Heart right ventricle (tissue), 16 donors: Measurements from ENCODE around the gene AIG1. TPM values are rescaled to one million over a fixed set of nuclear protein-coding genes. Genes with fewer than 3 reads are reported as not detected.

Experiments used
- ATAC-seq, 8 donors: fragments of 200-7000 bp; cut with Tn5 transposase; one replicate each; pipeline ENCODE4 v1.9.1; 2020; ENCODE audit warnings: mild to moderate bottlenecking in 8 of 8, moderate library complexity in 8 of 8, moderate number of reproducible peaks in 1 of 8
- DNase-seq, 2 donors: peaks; one replicate each; pipeline ENCODE4 v3.0.0-alpha.2; 2020
- H3K27ac ChIP-seq, 10 donors: fragments of 200-600 bp; sonication (generic) in 2 of 10; one replicate each; pipeline versions ENCODE4 v1.5.0 to v1.8.0; 2020 to 2022; ENCODE audit warnings: mild to moderate bottlenecking in 3 of 10
- H3K27me3 ChIP-seq, 7 donors: fragments of 200-600 bp; one replicate each; pipeline ENCODE4 v1.8.0; 2021 to 2022; ENCODE audit warnings: mild to moderate bottlenecking in 2 of 7
- H3K36me3 ChIP-seq, 9 donors: fragments of 200-600 bp; sonication (generic) in 1 of 9; one replicate each; pipeline versions ENCODE4 v1.5.0 to v1.8.0; 2020 to 2022; ENCODE audit warnings: mild to moderate bottlenecking in 2 of 9
- H3K4me1 ChIP-seq, 9 donors: fragments of 200-600 bp; sonication (generic) in 1 of 9; one replicate each; pipeline versions ENCODE4 v1.5.0 to v1.8.0; 2020 to 2022; ENCODE audit warnings: mild to moderate bottlenecking in 4 of 9
- H3K4me3 ChIP-seq, 10 donors: fragments of 200-600 bp; sonication (generic) in 2 of 10; one replicate each; pipeline versions ENCODE4 v1.5.0 to v1.8.0; 2020 to 2022; ENCODE audit warnings: mild to moderate bottlenecking in 7 of 10, moderate library complexity in 2 of 10
- H3K9me3 ChIP-seq, 11 donors: fragments of 200-600 bp in 10 of 11; sonication (generic) in 2 of 11; one replicate each; pipeline versions ENCODE4 v1.5.0 to v1.8.0; 2013 to 2022; ENCODE audit warnings: mild to moderate bottlenecking in 2 of 11, control low read depth in 1 of 11, moderate library complexity in 1 of 11
- CTCF ChIP-seq, 9 donors: fragments of 200-600 bp; sonication (generic) in 2 of 9; IDR thresholded peaks; one replicate each; pipeline versions ENCODE4 v1.5.0 to v1.8.0; 2021 to 2022; ENCODE audit warnings: antibody characterized with exemption in 9 of 9, mild to moderate bottlenecking in 5 of 9, moderate library complexity in 1 of 9
- WGBS, 2 donors: extraction: QIAGEN DNeasy Blood & Tissue Kit; methylation state at CpG; one replicate each; pipeline ENCODE4 v1.1.7; 2013; ENCODE audit warnings: inconsistent platforms in 1 of 2; 5-methylcytosine and 5-hydroxymethylcytosine counted together
- intact Hi-C, 10 donors: fragments of 100-400 bp; cut with DNase I; formaldehyde crosslinking; loops; one replicate each; pipeline versions ENCODE4 v1.11.1 to v1.14.2; 2022
- polyA plus RNA-seq, 2 donors: library from polyadenylated mRNA; stranded (reverse); fragments of 200-250 nt; gene quantifications; one replicate each; pipeline ENCODE4 v1.2.3, GENCODE V29; 2013
- total RNA-seq, 10 donors: library from RNA; stranded (reverse); fragmentation: NEBNext Ultra II Directional in 3 of 10; extraction: Animal tissue kit (Norgen Biotek cat#: 25700) in 3 of 10; gene quantifications; one replicate each; pipeline versions ENCODE4 v1.2.1 to v1.2.4, GENCODE V29; 2021 to 2023
- donor health status: Arrhythmogenic right ventricular cardiomyopathy.
- donor health status: ischemic (EF 13 %, LVEDD 7.1; RV severe dilation, severe dysfunction).
- donor health status: healthy with polysubstance abuse.
- donor health status: DM: no; HTN: yes; CAD: no.
- donor health status: DM: no; HTN: no; CAD: no.
- donor health status: ischemic (EF 25% LVEDD 6.9; RV normal size, moderate dysfunction).
- donor health status: ischemic (EF 25% LVEDD 5.7; RV mildly dilated, moderate dysfunction).
- donor health status: healthy.
- donor health status: DM: yes; HTN: yes; CAD: no.
- donor health status: Ischemic cardiomyopathy.
- donor health status: ischemic (EF 35%, LVEDD 5.7; RV mildly dilated, moderate dysfunction).
- donor health status: nonischemic (EF 11% LVEDD 7.7; RV severe dilation, severe dysfunction).
- donor health status: DM: yes; HTN: yes; CAD: no.
- donor health status: PGD.
- donor health status: ischemic (EF 29% LVEDD 5.4; RV normal size, mild dysfunction).
- donor health status: nonischemic (EF 23%, LVEDD 6.1; RV moderate dilation, normal function).

The AIG1 gene
- total and polyA plus RNA-seq, 12 donors: 17.4 to 83.2 (median 66.2) TPM

GRCh38 chr6:143264986-143265764, 204.5 kb downstream of the AIG1 start:
- 64 to 70% methylated on average over 4 of the region's 4 CpGs for WGBS, 2 donors
- H3K9me3 ChIP-seq: no peaks in the 10 kb centered on the region
- peaks cover 0 to 20% (median 0%) of the 10 kb centered on the region in 9 donors for H3K4me1 ChIP-seq
- no peak overlapping the region for H3K27ac ChIP-seq
- H3K4me3 ChIP-seq: no peak overlapping the region
- DNase-seq (no peak), ATAC-seq (no peak)
- TF ChIP-seq CTCF (IDR thresholded peaks at IDR 0.05): no peak
- H3K27me3 ChIP-seq: no peaks in the 10 kb centered on the region
- H3K36me3 ChIP-seq: no peaks in the 10 kb centered on the region
- intact Hi-C loops: no loop called here

- Histone ChIP-seq H3K36me3 (no peaks in the 10 kb centered on the region), H3K27ac (no peak overlapping the region), H3K4me3 (no peak overlapping the region), H3K4me1 (peaks cover 0 to 32% (median 11%) of the 10 kb centered on the region in 9 donors), H3K27me3 (no peaks in the 10 kb centered on the region), H3K9me3 (no peaks in the 10 kb centered on the region)
- no peak for DNase-seq
- WGBS, 2 donors: 54 to 92% methylated on average over 2 of the region's 2 CpGs
- no peak for ATAC-seq
- intact Hi-C loops: no loop called here
- no peak for TF ChIP-seq CTCF (IDR thresholded peaks at IDR 0.05)
Observed at GRCh38 chr6:143267760-143268159, 207.1 kb downstream of the AIG1 start.

GRCh38 chr6:143268439-143268838, 207.8 kb downstream of the AIG1 start:
- H3K36me3 ChIP-seq: no peaks in the 10 kb centered on the region
- intact Hi-C loops: no loop called here
- ATAC-seq (no peak), DNase-seq (no peak)
- H3K27ac ChIP-seq: no peak overlapping the region
- 68 to 80% methylated on average over 1 of the region's 1 CpG for WGBS, 2 donors
- TF ChIP-seq CTCF (IDR thresholded peaks at IDR 0.05): no peak
- H3K4me1 ChIP-seq: peaks cover 0 to 32% (median 11%) of the 10 kb centered on the region in 9 donors
- no peak overlapping the region for H3K4me3 ChIP-seq
- no peaks in the 10 kb centered on the region for H3K27me3 ChIP-seq
- no peaks in the 10 kb centered on the region for H3K9me3 ChIP-seq

GRCh38 chr6:143270026-143270425, 209.3 kb downstream of the AIG1 start:
- Histone ChIP-seq H3K9me3 (no peaks in the 10 kb centered on the region), H3K27ac (no peak overlapping the region), H3K4me3 (no peak overlapping the region), H3K27me3 (no peaks in the 10 kb centered on the region), H3K36me3 (no peaks in the 10 kb centered on the region), H3K4me1 (peaks cover 0 to 29% (median 11%) of the 10 kb centered on the region in 9 donors)
- no peak for ATAC-seq
- no peak for TF ChIP-seq CTCF (IDR thresholded peaks at IDR 0.05)
- WGBS, 2 donors: 97% methylated on average over 1 of the region's 1 CpG
- intact Hi-C loops: loop anchor here in 3 of 10 donors (10.0 kb wide), 3 partner anchors 205 to 575 kb away; partner anchors contain the start of gene AIG1 (in 2 of the 3)
- DNase-seq: no peak
